HepG2 (cell line): ENCODE measurements around the gene TRPV4. TPM values are rescaled to one million over a fixed set of nuclear protein-coding genes. Genes with fewer than 3 reads are reported as not detected.

ENCODE experiments used
- FOXA3 ChIP-seq: IDR thresholded peaks from 2 replicates; pipeline ENCODE4 v1.6.1; 2016; ENCODE audit warnings: missing genetic modification reagents, missing compliant biosample characterization
- FOXP1 ChIP-seq, 2 experiments: fragments of 450-650 bp in 1 of 2; IDR thresholded peaks; 2 replicates each; pipeline ENCODE4 v1.6.1; 2017 to 2018; ENCODE audit warnings: antibody characterized with exemption in 1 of 2
- KDM6A ChIP-seq: IDR thresholded peaks from 2 replicates; pipeline ENCODE4 v1.6.1; 2016; ENCODE audit warnings: low read depth
- MEIS2 ChIP-seq: sonication (generic); formaldehyde crosslinking; IDR thresholded peaks from 2 replicates; pipeline ENCODE4 v1.9.0; 2021; ENCODE audit warnings: mild to moderate bottlenecking, missing genetic modification reagents
- NR2F2 ChIP-seq: IDR thresholded peaks from 2 replicates; pipeline ENCODE4 v1.6.1; 2012; ENCODE audit warnings: low read depth, inconsistent platforms, borderline replicate concordance
- SPEN ChIP-seq: sonication (generic); formaldehyde crosslinking; IDR thresholded peaks from 2 replicates; pipeline ENCODE4 v1.5.1; 2020; ENCODE audit warnings: low read depth, mild to moderate bottlenecking, missing genetic modification reagents
- TCF12 ChIP-seq, 2 experiments: fragments of 450-650 bp in 1 of 2; sonication (generic) in 1 of 2; formaldehyde crosslinking in 1 of 2; IDR thresholded peaks; 2 replicates each; pipeline versions ENCODE4 v1.6.1 to v1.8.0; 2017 to 2022; ENCODE audit warnings: antibody characterized with exemption in 1 of 2, mild to moderate bottlenecking in 1 of 2, missing genetic modification reagents in 1 of 2, moderate library complexity in 1 of 2
- ZNF350 ChIP-seq: sonication (generic); formaldehyde crosslinking; IDR thresholded peaks from 2 replicates; pipeline ENCODE4 v1.4.0; 2020; ENCODE audit warnings: mild to moderate bottlenecking, low read depth, missing genetic modification reagents, borderline replicate concordance
- ZNF644 ChIP-seq: IDR thresholded peaks from 2 replicates; pipeline ENCODE4 v1.6.1; 2016; ENCODE audit warnings: low read depth
- ZNF883 ChIP-seq: sonication (generic); formaldehyde crosslinking; IDR thresholded peaks from 2 replicates; pipeline ENCODE4 v1.5.1; 2020; ENCODE audit warnings: mild to moderate bottlenecking, missing genetic modification reagents; ENCODE audit errors: not compliant biosample characterization
- polyA plus RNA-seq, 8 experiments: library from polyadenylated mRNA; depleted of rRNA in 3 of 8; stranded (reverse) in 7 of 8; unstranded in 1 of 8; fragments of >200 nt; fragmentation: Illumina TruSeq in 4 of 8; extraction: Trizol in 4 of 8; gene quantifications; 2 replicates each; pipeline versions ENCODE4 v1.2.1 to v1.2.3, GENCODE V29; 2011 to 2016; ENCODE audit warnings: low read depth in 4 of 8, missing spikeins in 1 of 8, mixed read lengths in 1 of 8; ENCODE audit not compliant: insufficient read depth in 1 of 8
- total RNA-seq, 5 experiments: library from RNA; depleted of rRNA; stranded (reverse); fragments of >200 nt; fragmentation: Illumina TruSeq; extraction: Trizol; gene quantifications; 2 replicates each; pipeline ENCODE4 v1.2.3, GENCODE V29; 2016; ENCODE audit warnings: low read depth in 1 of 5
- TF ChIP-seq, protein P1 (sequence below): sonication (generic); formaldehyde crosslinking; IDR thresholded peaks from 2 replicates; pipeline ENCODE4 v1.4.0; 2020; ENCODE audit warnings: mild to moderate bottlenecking, missing genetic modification reagents
- TF ChIP-seq, protein P2 (sequence below): IDR thresholded peaks from 2 replicates; pipeline ENCODE4 v1.4.0; 2020; ENCODE audit warnings: mild to moderate bottlenecking, missing genetic modification reagents
- TF ChIP-seq, protein P3 (sequence below): sonication (generic); formaldehyde crosslinking; IDR thresholded peaks from 2 replicates; pipeline ENCODE4 v1.8.1; 2022; ENCODE audit warnings: low read depth, mild to moderate bottlenecking, missing genetic modification reagents

TRPV4 gene
- total and polyA plus RNA-seq, 2 of the 13 experiments (the other 11 are each of a cell fraction or from before 2014, with no cell fraction given), result 0.66 to 4.7 TPM

DNA sequence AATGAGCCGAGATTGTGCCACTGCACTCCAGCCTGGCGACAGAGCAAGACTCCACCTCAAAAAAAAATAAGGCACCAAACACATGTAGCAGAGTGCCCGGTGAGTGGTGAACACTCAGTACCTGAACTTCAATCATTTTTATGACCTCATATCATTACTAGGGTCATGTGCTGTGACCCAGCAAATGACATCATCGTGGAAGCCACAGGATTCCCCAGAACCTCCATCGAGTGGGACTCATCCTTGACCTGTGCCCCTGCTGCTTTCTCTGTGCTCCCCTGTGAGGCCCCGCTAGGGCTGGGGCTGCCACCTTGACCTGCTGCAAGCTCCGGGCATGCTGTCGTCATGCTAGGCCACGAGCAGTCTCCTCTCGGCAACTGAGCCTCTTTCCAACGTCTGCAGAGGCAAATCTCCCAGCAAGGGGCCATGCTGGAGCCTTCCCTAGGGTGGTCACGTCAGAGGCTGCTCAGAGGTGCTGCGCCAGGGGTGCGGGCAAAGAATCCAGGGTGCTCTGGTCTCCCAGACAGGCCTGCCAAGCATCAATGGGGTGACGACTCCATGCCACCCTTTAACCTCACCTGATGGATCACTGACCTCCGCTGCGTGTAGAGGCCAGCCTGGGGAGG, 28.6 kb upstream of the TRPV4 start (continued):
- TF ChIP-seq, protein P1, sequence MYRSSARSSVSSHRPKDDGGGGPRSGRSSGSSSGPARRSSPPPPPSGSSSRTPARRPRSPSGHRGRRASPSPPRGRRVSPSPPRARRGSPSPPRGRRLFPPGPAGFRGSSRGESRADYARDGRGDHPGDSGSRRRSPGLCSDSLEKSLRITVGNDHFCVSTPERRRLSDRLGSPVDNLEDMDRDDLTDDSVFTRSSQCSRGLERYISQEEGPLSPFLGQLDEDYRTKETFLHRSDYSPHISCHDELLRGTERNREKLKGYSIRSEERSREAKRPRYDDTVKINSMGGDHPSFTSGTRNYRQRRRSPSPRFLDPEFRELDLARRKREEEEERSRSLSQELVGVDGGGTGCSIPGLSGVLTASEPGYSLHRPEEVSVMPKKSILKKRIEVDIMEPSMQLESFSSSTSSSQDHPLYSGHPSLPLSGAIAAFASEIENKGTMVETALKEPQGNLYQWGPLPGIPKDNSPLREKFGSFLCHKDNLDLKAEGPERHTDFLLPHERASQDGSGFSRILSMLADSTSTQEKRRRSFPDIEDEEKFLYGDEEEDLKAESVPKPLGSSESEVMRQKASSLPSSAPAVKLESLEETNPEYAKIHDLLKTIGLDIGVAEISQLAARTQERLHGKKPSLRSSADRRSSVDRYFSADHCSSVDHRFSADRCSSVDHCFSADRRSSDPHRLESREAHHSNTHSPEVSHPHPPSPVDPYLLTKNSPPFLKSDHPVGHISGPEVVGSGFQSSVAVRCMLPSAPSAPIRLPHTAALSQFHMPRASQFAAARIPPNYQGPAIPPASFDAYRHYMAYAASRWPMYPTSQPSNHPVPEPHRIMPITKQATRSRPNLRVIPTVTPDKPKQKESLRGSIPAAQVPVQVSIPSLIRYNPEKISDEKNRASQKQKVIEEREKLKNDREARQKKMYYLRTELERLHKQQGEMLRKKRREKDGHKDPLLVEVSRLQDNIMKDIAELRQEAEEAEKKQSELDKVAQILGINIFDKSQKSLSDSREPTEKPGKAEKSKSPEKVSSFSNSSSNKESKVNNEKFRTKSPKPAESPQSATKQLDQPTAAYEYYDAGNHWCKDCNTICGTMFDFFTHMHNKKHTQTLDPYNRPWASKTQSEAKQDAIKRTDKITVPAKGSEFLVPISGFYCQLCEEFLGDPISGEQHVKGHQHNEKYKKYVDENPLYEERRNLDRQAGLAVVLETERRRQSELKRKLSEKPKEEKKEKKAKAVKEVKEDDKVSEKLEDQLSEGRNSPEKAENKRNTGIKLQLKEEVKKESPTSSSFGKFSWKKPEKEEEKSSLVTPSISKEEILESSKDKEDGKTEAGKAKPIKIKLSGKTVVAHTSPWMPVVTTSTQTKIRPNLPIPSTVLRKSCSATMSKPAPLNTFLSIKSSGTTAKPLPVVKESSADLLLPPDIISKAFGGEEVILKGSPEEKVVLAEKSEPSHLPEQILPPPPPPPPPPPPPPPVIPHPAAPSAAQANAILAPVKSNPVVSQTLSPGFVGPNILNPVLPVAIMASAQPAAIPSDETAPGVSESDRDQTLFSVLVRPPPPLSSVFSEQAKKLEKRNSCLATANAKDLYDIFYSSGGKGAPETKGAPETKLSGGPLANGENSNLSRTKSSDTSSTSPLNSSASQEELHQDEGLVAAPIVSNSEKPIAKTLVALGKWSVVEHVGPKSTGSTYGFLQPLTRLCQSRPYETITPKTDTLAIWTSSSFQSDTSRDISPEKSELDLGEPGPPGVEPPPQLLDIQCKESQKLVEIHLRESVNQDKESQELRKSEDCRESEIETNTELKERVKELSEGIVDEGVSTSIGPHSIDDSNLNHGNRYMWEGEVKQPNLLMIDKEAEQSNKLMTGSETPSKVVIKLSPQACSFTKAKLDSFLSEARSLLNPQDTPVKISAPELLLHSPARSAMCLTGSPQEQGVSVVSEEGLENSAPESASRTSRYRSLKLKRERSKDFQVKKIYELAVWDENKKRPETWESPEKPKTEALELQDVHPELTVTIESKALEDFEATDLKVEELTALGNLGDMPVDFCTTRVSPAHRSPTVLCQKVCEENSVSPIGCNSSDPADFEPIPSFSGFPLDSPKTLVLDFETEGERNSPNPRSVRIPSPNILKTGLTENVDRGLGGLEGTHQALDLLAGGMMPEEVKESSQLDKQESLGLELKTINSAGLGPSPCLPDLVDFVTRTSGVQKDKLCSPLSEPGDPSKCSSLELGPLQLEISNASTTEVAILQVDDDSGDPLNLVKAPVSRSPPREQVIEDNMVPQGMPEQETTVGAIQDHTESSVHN (CRISPR knock-in tag), result peak; percentile 61; the same call in 1 of the 2 replicates
- TF ChIP-seq, protein P2, sequence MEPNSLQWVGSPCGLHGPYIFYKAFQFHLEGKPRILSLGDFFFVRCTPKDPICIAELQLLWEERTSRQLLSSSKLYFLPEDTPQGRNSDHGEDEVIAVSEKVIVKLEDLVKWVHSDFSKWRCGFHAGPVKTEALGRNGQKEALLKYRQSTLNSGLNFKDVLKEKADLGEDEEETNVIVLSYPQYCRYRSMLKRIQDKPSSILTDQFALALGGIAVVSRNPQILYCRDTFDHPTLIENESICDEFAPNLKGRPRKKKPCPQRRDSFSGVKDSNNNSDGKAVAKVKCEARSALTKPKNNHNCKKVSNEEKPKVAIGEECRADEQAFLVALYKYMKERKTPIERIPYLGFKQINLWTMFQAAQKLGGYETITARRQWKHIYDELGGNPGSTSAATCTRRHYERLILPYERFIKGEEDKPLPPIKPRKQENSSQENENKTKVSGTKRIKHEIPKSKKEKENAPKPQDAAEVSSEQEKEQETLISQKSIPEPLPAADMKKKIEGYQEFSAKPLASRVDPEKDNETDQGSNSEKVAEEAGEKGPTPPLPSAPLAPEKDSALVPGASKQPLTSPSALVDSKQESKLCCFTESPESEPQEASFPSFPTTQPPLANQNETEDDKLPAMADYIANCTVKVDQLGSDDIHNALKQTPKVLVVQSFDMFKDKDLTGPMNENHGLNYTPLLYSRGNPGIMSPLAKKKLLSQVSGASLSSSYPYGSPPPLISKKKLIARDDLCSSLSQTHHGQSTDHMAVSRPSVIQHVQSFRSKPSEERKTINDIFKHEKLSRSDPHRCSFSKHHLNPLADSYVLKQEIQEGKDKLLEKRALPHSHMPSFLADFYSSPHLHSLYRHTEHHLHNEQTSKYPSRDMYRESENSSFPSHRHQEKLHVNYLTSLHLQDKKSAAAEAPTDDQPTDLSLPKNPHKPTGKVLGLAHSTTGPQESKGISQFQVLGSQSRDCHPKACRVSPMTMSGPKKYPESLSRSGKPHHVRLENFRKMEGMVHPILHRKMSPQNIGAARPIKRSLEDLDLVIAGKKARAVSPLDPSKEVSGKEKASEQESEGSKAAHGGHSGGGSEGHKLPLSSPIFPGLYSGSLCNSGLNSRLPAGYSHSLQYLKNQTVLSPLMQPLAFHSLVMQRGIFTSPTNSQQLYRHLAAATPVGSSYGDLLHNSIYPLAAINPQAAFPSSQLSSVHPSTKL (CRISPR knock-in tag), result peak; percentile 83
- TF ChIP-seq FOXP1 (IDR thresholded peaks at IDR 0.05) (no peak), FOXP1 (CRISPR knock-in tag; IDR thresholded peaks at IDR 0.05) (peak; percentile 39; the same call in 1 of the 2 replicates), SPEN (CRISPR knock-in tag) (peak; percentile 51; the same call in 1 of the 2 replicates), ZNF350 (CRISPR knock-in tag) (peak; percentile 52; the same call in 1 of the 2 replicates), FOXA3 (CRISPR knock-in tag) (peak; percentile 58; the same call in 1 of the 2 replicates), KDM6A (CRISPR knock-in tag) (peak; percentile 73), ZNF883 (CRISPR knock-in tag) (no peak), ZNF644 (CRISPR knock-in tag) (peak; percentile 50; the same call in 1 of the 2 replicates), NR2F2 (peak; percentile 86), MEIS2 (CRISPR knock-in tag) (0 out of 2 replicates have a peak, but pooled peaks have one; percentile 28), TCF12 (IDR thresholded peaks at IDR 0.05) (no peak), TCF12 (CRISPR knock-in tag; IDR thresholded peaks at IDR 0.05) (0 out of 2 replicates have a peak, but pooled peaks have one; percentile 32)
- TF ChIP-seq, protein P3, sequence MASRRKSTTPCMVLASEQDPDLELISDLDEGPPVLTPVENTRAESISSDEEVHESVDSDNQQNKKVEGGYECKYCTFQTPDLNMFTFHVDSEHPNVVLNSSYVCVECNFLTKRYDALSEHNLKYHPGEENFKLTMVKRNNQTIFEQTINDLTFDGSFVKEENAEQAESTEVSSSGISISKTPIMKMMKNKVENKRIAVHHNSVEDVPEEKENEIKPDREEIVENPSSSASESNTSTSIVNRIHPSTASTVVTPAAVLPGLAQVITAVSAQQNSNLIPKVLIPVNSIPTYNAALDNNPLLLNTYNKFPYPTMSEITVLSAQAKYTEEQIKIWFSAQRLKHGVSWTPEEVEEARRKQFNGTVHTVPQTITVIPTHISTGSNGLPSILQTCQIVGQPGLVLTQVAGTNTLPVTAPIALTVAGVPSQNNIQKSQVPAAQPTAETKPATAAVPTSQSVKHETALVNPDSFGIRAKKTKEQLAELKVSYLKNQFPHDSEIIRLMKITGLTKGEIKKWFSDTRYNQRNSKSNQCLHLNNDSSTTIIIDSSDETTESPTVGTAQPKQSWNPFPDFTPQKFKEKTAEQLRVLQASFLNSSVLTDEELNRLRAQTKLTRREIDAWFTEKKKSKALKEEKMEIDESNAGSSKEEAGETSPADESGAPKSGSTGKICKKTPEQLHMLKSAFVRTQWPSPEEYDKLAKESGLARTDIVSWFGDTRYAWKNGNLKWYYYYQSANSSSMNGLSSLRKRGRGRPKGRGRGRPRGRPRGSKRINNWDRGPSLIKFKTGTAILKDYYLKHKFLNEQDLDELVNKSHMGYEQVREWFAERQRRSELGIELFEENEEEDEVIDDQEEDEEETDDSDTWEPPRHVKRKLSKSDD, result peak; percentile 89
